Hippocampal formation (tissue), 2 donors: ENCODE results near the gene ISY1.
"Not testable (repeated sequence)": the region's sequence is repeated elsewhere in the genome, so short reads cannot be mapped to it uniquely, and the experiment has no call there.

ENCODE experiments used
- DNase-seq, 2 donors: peaks; one replicate each; lab custom pipeline; 2025; lab: John Stamatoyannopoulos, UW

The ISY1 gene

GRCh38 chr3:129166579-129167332 lies 5.9 kb upstream of the ISY1 start:
- DNase-seq, result no peak

- DNase-seq, result not testable (repeated sequence)
Measured at GRCh38 chr3:129165594-129165993, 4.7 kb upstream of the ISY1 start.

GRCh38 chr3:129164500-129164899 lies 3.6 kb upstream of the ISY1 start:
- DNase-seq, result no peak

- no peak for DNase-seq
Measured at GRCh38 chr3:129162729-129163579, 2.1 kb upstream of the ISY1 start.

- DNase-seq, result no peak
Measured at GRCh38 chr3:129161860-129162271, 1.0 kb upstream of the ISY1 start.

GRCh38 chr3:129144786-129145185 lies 16.1 kb downstream of the ISY1 start:
- no peak for DNase-seq

- not testable (repeated sequence) for DNase-seq
Measured at GRCh38 chr3:129141011-129141410, 19.9 kb downstream of the ISY1 start.

- DNase-seq, result no peak
Measured at GRCh38 chr3:129139911-129140310, 21.0 kb downstream of the ISY1 start.

- not testable (repeated sequence) for DNase-seq
Measured at GRCh38 chr3:129136275-129136674, 24.6 kb downstream of the ISY1 start.

- no peak for DNase-seq
Measured at GRCh38 chr3:129132097-129132866, 28.6 kb downstream of the ISY1 start.

GRCh38 chr3:129131465-129132088 lies 29.3 kb downstream of the ISY1 start:
- DNase-seq, result no peak

- DNase-seq, result no peak
Measured at GRCh38 chr3:129130291-129130813, 30.5 kb downstream of the ISY1 start.

- DNase-seq, result no peak
Measured at GRCh38 chr3:129128357-129129155, 32.3 kb downstream of the ISY1 start.

GRCh38 chr3:129126726-129127280 lies 34.1 kb downstream of the ISY1 start:
- DNase-seq, result no peak

- no peak for DNase-seq
Measured at GRCh38 chr3:129123314-129124060, 37.4 kb downstream of the ISY1 start.

GRCh38 chr3:129122412-129123011 lies 38.4 kb downstream of the ISY1 start:
- DNase-seq, result no peak

- peak; percentile 69 to 77 for DNase-seq
Measured at GRCh38 chr3:129121792-129122411, 39.0 kb downstream of the ISY1 start, which contains the start of gene RAB43. Gene RAB43 (minus strand): TSS chr3:129121804. CDS start chr3:129121489, 315 bp downstream.

GRCh38 chr3:129121016-129121791 lies 39.7 kb downstream of the ISY1 start:
- peak in 1 of 2 donors; percentile 66 for DNase-seq
